Measurements from ENCODE around the gene NIT1.

GRCh38 chr1:161095230-161095629 lies 22.7 kb upstream of the NIT1 start:
- TF ChIP-seq, protein P1, sequence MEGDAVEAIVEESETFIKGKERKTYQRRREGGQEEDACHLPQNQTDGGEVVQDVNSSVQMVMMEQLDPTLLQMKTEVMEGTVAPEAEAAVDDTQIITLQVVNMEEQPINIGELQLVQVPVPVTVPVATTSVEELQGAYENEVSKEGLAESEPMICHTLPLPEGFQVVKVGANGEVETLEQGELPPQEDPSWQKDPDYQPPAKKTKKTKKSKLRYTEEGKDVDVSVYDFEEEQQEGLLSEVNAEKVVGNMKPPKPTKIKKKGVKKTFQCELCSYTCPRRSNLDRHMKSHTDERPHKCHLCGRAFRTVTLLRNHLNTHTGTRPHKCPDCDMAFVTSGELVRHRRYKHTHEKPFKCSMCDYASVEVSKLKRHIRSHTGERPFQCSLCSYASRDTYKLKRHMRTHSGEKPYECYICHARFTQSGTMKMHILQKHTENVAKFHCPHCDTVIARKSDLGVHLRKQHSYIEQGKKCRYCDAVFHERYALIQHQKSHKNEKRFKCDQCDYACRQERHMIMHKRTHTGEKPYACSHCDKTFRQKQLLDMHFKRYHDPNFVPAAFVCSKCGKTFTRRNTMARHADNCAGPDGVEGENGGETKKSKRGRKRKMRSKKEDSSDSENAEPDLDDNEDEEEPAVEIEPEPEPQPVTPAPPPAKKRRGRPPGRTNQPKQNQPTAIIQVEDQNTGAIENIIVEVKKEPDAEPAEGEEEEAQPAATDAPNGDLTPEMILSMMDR (IDR thresholded peaks at IDR 0.05) = no peak
- no peak for TF ChIP-seq POLR2A (IDR thresholded peaks at IDR 0.05)

Data from breast epithelium (tissue), 3 donors.